ENCODE data around the gene RAB37. TPM values are rescaled to one million over a fixed set of nuclear protein-coding genes. Genes with fewer than 3 reads are reported as not detected.

Gene RAB37
- total RNA-seq, 1 donor from 2014 or later: 7.5 TPM

DNA sequence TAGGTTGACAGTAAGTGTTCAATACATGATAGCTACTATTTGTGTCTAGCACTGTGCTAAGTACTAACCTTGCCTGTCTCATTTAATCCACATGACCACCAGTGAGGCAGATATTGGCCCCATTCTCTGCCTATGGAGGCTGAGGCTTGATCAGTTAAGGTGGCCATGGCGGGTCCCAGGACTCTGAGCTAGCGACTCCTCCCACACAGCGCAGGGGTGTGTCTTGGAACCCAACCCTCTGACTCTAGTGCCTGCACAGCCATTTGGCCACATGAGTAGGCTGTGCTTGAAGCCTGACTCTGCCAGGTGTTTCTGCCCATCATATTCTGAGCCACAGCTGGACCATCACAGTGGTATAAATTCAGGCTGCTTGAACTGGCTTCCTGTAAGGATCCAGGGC is 17.8 kb downstream of the RAB37 start:
- no peak overlapping the region for H3K4me3 Mint-ChIP-seq
- intact Hi-C loops (cut with micrococcal nuclease): no loop called here
- H3K36me3 Mint-ChIP-seq (ENCODE audit: low read depth): peaks cover 33% of the 10 kb centered on the region
- peak overlapping the region; percentile 15 for H3K27ac Mint-ChIP-seq
- H3K4me1 Mint-ChIP-seq: peaks cover 80% of the 10 kb centered on the region
- no peak for DNase-seq
- no peaks in the 10 kb centered on the region for H3K27me3 Mint-ChIP-seq
- H3K9me3 Mint-ChIP-seq: no peaks in the 10 kb centered on the region

DNA sequence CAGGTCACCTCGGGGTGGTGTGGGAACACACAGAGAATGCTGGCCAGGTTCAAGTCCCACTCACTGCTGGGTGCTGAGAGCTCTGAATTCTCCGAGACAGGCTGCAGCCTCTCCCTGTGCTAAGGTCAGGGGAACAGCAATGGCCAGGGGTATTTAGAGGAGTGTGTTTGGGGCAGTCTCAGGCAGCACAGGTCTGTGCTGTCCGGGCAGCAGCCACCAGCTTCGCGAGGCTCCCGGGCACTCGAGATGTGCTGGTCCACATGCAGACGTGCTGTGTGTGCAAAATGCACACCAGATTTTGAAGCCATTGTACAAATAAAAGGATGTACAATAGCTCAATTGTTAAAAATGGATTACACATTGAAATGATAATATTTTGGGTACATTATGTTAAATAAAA is 18.5 kb downstream of the RAB37 start:
- DNase-seq: no peak
- Mint-ChIP-seq H3K4me3 (no peak overlapping the region), H3K4me1 (peaks cover 79% of the 10 kb centered on the region), H3K27me3 (no peaks in the 10 kb centered on the region), H3K36me3 (ENCODE audit: low read depth) (peaks cover 28% of the 10 kb centered on the region), H3K27ac (peak overlapping the region; percentile 25), H3K9me3 (no peaks in the 10 kb centered on the region)
- intact Hi-C loops (cut with micrococcal nuclease): no loop called here

DNA sequence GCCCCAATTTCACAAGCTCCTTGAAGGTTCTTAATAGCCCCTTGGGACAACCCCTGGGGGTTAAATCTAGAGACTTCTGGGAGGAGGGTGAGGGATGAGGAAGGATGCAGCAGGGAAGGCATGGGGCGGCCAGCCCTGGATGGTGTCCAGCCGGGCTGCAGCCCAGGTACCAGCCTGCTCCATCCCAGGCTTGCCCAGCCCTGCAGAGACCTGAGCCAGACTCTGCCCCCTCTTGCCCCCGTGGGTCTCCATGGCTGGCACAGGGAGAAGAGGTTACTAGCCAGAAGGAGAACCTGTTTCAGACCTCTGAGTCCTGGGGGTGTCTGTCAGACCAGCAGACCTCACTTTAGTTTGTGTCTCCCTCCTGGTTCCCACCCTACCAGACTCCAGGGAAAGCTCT is 19.8 kb downstream of the RAB37 start:
- H3K4me1 Mint-ChIP-seq: peaks cover 71% of the 10 kb centered on the region
- H3K9me3 Mint-ChIP-seq: no peaks in the 10 kb centered on the region
- DNase-seq: no peak
- H3K27me3 Mint-ChIP-seq: no peaks in the 10 kb centered on the region
- intact Hi-C loops (cut with micrococcal nuclease): no loop called here
- H3K36me3 Mint-ChIP-seq (ENCODE audit: low read depth): peaks cover 16% of the 10 kb centered on the region
- peak overlapping the region; percentile 68 for H3K27ac Mint-ChIP-seq
- H3K4me3 Mint-ChIP-seq: no peak overlapping the region

DNA sequence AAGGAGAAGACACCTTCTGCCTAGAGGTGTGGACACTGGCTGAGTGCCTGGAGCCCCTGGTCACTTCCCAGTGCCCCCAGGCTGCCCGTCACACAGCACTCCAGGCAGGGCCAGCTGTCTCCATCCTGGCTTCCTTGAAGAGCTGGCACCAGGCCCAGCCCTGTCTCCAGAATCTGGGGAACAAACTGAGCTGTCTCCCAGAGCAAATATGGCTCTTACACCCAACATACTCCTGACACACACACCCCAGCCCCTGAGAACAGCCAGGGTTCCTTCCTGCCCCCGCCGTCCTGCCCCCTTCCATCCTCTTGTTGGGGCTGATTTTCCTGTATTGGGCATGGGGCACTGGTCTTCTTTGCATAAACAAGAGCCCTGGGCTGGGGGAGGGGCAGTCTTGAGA is 20.4 kb downstream of the RAB37 start:
- Mint-ChIP-seq H3K36me3 (ENCODE audit: low read depth) (peaks cover 12% of the 10 kb centered on the region), H3K9me3 (no peaks in the 10 kb centered on the region), H3K27ac (peak overlapping the region; percentile 78), H3K27me3 (no peaks in the 10 kb centered on the region), H3K4me1 (peaks cover 66% of the 10 kb centered on the region), H3K4me3 (peak overlapping the region; percentile 74)
- no peak for DNase-seq
- intact Hi-C loops (cut with micrococcal nuclease): no loop called here

DNA sequence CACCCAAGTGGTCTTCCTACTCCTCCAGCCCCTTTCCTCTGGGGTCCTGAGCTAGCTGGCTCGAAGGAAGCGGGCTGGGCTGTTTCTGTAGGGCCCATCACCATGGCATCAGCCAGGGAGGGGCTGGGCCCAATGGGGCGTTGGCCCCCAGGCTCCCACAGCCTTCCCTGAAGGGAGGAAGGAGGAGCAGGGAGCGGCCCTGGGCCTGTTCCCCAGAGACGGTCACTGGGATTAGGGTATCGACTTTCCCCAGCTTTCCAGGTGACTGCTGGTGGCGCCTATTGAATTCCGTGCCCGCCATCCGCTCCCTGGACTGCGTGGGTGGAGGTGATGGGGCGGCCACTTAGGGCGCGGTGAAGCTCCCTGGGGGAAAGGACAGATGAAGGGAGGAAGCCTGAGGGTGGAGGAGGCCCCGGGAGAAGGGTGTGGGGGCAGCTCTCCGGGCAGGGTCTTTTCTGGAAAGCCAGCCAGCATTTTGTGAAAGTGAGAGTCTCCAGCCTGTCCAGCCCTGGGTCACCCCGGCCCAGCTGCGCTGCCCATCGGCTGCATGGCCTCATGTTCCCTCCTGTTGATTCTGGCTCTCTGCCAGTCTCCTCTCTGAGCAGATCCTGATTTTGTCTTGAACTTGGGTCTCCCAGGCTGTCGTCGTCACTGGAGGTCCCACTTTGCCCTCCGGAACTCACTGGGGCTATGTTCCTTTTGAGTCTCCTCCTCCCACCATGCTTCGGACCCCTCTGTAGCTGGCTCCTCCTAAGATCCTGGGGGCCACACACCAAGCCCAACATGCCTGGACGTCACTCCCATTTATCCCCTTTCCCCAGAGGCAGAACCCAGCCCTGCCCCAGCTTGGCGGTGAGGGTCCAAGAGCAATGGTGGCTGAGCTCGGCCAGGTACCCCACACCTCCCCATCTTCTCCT is 21.1 kb downstream of the RAB37 start:
- Mint-ChIP-seq H3K27me3 (no peaks in the 10 kb centered on the region), H3K4me1 (peaks cover 63% of the 10 kb centered on the region), H3K9me3 (no peaks in the 10 kb centered on the region), H3K36me3 (ENCODE audit: low read depth) (peaks cover 5% of the 10 kb centered on the region), H3K4me3 (peak overlapping the region; percentile 74), H3K27ac (peak overlapping the region; percentile 78)
- intact Hi-C loops (cut with micrococcal nuclease): loop anchor here (2.0 kb wide), 1 partner anchor 15 kb away; no protein-coding TSS in a partner anchor
- DNase-seq: no peak

DNA sequence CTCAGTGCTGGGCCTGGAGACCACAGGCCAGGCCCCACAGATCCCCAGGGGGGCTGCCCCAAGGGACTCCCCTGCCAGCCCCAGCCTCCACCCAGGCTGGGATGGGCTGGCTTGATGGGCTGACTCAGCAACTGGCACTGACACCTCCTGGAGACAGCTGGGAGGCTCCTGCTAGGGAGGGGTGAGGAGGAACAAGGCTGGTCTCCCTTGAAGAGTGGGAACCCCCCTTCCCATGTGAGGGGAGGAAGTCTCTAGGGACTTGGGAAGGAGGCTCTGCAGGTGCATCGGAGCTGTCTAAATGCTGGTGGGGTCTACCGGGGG is 21.8 kb downstream of the RAB37 start:
- peak overlapping the region; percentile 74 for H3K4me3 Mint-ChIP-seq
- peak; percentile 72 for DNase-seq
- H3K4me1 Mint-ChIP-seq: peaks cover 57% of the 10 kb centered on the region

DNA sequence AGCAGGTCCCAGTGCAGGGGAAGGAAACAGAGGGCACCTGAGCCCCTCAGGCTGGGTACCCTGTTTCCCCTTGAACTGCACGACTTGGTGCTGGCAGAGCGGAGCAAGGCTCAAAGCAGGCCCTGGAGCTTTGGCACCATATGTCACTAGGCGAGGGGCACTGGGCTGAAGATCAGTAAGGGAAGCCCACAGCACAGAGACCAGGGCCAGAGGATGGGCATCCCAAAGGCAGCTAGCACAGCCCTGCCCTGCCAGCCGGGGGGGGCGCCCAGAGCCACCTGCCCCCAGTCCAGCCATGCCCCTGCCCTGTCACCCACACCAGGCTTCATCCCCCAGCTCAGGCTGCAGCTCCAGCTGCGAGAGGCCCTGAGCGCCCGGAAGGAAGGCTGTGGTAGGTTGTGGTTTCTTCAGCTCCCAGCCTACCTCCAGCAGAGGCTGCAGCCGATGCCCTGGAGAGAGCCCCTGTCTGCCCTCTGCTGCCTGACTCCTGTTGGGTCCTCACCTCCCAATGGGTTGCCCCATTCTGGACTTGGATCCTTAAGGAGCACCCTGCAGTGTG is 22.3 kb downstream of the RAB37 start:
- H3K4me3 Mint-ChIP-seq: peak overlapping the region; percentile 74
- H3K4me1 Mint-ChIP-seq: peaks cover 55% of the 10 kb centered on the region

More for the DNA sequence above, 21.8 kb downstream of the RAB37 start:
- no peaks in the 10 kb centered on the region for H3K9me3 Mint-ChIP-seq
- H3K27ac Mint-ChIP-seq: peak overlapping the region; percentile 78
- H3K27me3 Mint-ChIP-seq: no peaks in the 10 kb centered on the region
- intact Hi-C loops (cut with micrococcal nuclease): loop anchor here (1.0 to 2.0 kb wide), 2 partner anchors 8 to 16 kb away; no protein-coding TSS in a partner anchor
- peaks cover 4% of the 10 kb centered on the region for H3K36me3 Mint-ChIP-seq (ENCODE audit: low read depth)

DNA sequence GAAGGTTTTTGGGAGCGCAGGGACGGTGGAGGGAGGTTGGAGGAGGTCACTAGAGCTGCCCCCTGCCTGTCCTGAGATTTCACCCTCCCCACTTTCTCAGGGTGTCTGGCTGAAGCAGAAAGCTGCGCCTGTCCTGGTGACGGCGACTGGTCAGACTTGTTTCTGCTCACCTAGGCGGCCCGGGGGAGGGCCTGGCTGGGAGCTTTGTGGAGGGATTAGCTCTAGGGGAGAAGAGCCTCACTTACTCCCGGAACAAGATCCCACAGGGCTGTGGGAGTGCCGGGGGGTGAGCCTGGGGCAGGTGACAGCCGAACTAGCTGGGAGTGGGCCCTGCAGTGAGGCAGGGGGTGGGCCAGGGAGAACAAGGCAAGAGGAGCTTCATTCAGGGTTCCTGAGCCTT is 22.9 kb downstream of the RAB37 start:
- peaks cover under 1% of the 10 kb centered on the region for H3K36me3 Mint-ChIP-seq (ENCODE audit: low read depth)
- intact Hi-C loops (cut with micrococcal nuclease): loop anchor here (1.0 to 2.0 kb wide), 2 partner anchors 9 to 17 kb away; no protein-coding TSS in a partner anchor
- H3K27me3 Mint-ChIP-seq: no peaks in the 10 kb centered on the region
- H3K4me1 Mint-ChIP-seq: peaks cover 52% of the 10 kb centered on the region
- H3K27ac Mint-ChIP-seq: peak overlapping the region; percentile 78
- peak overlapping the region; percentile 74 for H3K4me3 Mint-ChIP-seq
- DNase-seq: no peak
- no peaks in the 10 kb centered on the region for H3K9me3 Mint-ChIP-seq

More for the DNA sequence above, 22.3 kb downstream of the RAB37 start:
- H3K9me3 Mint-ChIP-seq: no peaks in the 10 kb centered on the region
- H3K27me3 Mint-ChIP-seq: no peaks in the 10 kb centered on the region
- H3K36me3 Mint-ChIP-seq (ENCODE audit: low read depth): peaks cover 4% of the 10 kb centered on the region
- peak; percentile 89 for DNase-seq
- H3K27ac Mint-ChIP-seq: peak overlapping the region; percentile 78
- intact Hi-C loops (cut with micrococcal nuclease): loop anchor here (1.0 to 2.0 kb wide), 2 partner anchors 8 to 17 kb away; no protein-coding TSS in a partner anchor

DNA sequence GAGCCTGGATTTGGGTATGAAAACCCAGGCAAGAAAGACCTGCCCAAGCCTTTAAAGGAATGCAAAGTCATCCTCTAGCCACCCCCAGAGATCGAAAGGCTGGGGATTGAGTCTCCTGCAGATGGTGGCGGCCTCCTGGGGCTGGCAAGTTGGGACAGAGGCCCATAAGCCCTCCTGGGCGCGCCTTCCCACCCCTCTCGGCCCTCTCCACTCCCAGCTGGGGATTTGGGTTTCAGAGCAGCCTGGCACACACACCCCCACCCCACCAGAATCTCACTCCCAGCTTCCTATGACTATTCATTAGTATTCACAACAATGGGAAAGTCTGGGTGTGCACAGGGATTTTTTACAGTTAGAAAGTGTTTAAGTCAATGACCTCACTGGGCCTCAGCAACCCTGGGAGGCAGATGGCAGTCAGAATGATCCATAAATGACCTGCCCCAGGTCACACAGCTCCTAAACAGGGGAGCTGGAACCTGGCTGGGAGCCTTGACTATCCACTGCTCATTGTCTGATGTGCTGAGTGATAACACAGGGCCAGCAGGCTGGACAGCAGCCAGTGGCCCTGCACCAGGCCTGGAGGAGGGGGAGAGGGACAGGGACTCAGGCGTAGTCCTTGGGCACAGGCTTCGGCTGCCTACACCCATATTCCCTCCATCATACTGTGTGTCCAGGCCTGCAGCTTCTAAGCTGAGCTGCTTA is 23.5 kb downstream of the RAB37 start:
- H3K27ac Mint-ChIP-seq: peak overlapping the region; percentile 48
- peaks cover 47% of the 10 kb centered on the region for H3K4me1 Mint-ChIP-seq
- intact Hi-C loops (cut with micrococcal nuclease): no loop called here
- no peak overlapping the region for H3K4me3 Mint-ChIP-seq
- no peak for DNase-seq
- H3K9me3 Mint-ChIP-seq: no peaks in the 10 kb centered on the region
- H3K36me3 Mint-ChIP-seq (ENCODE audit: low read depth): peaks cover 2% of the 10 kb centered on the region
- H3K27me3 Mint-ChIP-seq: no peaks in the 10 kb centered on the region

DNA sequence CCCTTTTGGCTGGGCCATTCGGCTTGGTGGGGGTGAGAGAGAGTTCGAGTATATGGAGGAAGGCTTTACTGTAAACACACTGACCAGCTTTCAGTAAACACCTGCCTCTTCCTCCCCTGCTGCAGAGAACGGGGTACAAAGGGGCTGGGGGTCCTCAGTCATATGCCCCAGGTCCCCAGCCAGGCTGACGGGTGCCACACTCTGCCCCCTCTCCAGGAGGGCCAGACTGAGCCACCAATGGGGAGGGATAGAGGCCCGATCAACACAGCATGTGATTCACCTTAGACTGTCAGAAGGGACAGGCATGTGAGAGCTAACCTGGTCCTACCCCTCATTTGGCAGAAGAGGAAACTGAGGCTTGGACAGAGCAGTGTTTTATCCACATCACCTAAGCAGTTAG is 24.4 kb downstream of the RAB37 start:
- Mint-ChIP-seq H3K27me3 (no peaks in the 10 kb centered on the region), H3K27ac (no peak overlapping the region), H3K9me3 (no peaks in the 10 kb centered on the region), H3K36me3 (ENCODE audit: low read depth) (peaks cover 4% of the 10 kb centered on the region), H3K4me1 (peaks cover 46% of the 10 kb centered on the region), H3K4me3 (no peak overlapping the region)
- DNase-seq: no peak
- intact Hi-C loops (cut with micrococcal nuclease): no loop called here

DNA sequence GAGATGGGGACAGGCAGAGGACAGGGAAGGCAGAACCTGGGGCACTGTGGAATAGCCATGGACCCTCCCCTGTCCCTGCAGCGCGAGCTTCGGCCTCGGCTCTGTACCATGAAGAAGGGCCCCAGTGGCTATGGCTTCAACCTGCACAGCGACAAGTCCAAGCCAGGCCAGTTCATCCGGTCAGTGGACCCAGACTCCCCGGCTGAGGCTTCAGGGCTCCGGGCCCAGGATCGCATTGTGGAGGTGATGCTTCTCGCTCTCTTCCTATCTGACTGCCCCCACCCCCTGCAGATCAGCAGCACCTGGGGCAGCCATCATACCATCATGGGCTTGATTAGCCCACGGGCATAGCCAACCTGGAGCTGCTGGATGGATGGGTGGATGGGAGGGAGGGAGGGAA is 24.9 kb downstream of the RAB37 start:
- H3K9me3 Mint-ChIP-seq: no peaks in the 10 kb centered on the region
- no peak for DNase-seq
- H3K27ac Mint-ChIP-seq: no peak overlapping the region
- peaks cover 7% of the 10 kb centered on the region for H3K36me3 Mint-ChIP-seq (ENCODE audit: low read depth)
- H3K27me3 Mint-ChIP-seq: no peaks in the 10 kb centered on the region
- peaks cover 43% of the 10 kb centered on the region for H3K4me1 Mint-ChIP-seq
- intact Hi-C loops (cut with micrococcal nuclease): no loop called here
- no peak overlapping the region for H3K4me3 Mint-ChIP-seq

DNA sequence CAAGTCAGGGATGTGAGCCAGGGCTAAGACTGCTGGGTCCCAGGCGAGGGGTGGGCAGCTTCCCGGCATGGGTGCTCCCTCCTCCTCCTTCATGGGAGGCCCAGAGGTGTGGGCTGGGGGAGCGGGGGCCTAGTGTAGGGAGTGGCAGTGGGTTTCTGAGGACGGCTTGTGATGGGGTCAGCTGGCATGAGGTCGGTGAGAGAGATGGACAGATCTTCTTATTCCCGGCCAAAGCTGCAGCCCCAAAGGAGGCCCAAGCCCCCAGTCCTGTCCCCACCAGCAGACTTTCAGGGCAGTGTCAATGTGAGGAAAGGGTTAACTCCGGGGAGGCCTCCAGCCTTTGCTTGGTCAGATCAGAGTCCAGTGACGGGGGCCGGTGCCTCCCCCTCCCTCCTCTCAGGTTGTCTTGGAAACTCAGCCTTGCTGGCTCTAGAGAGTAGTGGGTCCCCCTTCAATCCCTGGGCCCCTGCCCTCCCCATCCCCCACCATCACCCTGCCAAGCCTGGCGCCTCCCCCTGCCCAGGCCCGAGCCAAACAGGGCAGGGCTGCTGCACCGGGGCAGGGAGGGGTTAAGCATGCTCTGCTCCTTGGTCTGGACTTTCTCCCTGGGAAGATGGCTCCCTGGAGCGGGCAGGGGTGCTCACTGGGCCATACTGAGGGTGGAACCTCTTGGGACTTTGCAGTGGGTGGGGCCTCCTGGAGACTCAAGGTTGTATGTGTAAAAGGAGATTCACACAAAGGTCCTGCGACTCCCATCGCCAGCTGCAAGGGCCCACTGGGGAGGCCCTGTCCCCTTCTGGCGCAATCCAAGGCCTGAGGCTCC is 26.7 kb downstream of the RAB37 start:
- Mint-ChIP-seq H3K4me3 (no peak overlapping the region), H3K36me3 (ENCODE audit: low read depth) (peaks cover 15% of the 10 kb centered on the region), H3K27me3 (no peaks in the 10 kb centered on the region), H3K27ac (no peak overlapping the region), H3K9me3 (no peaks in the 10 kb centered on the region), H3K4me1 (peaks cover 30% of the 10 kb centered on the region)
- no peak for DNase-seq
- intact Hi-C loops (cut with micrococcal nuclease): no loop called here

DNA sequence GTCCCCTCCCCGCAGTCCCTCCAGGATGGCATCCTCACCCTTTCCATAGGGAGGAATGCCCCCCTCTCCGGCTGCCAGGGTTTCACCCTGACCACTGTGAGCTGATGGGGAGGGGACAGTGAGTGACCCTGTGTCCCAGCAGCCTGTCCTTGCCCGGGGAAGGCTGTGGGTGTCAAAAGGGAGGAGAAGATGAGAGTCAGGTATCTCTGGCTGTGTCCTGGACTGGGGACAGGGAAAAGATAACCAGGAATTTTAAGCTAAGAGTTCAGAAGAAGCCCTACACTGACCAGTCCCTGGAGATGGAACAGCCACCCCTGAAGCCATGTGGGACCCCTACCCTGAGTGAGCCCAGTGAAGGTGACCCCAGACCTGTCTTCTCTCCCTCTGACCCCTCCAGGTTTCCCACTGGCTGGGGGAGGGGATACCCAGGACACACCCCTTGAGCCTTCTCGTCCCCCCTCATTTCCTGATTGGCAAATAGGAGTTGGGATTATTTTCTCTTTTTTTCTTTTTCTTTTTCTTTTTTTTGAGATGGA is 27.8 kb downstream of the RAB37 start:
- H3K4me1 Mint-ChIP-seq: peaks cover 20% of the 10 kb centered on the region
- no peaks in the 10 kb centered on the region for H3K9me3 Mint-ChIP-seq
- no peaks in the 10 kb centered on the region for H3K27me3 Mint-ChIP-seq
- H3K36me3 Mint-ChIP-seq (ENCODE audit: low read depth): peaks cover 18% of the 10 kb centered on the region
- DNase-seq: no peak
- intact Hi-C loops (cut with micrococcal nuclease): no loop called here
- no peak overlapping the region for H3K4me3 Mint-ChIP-seq
- peak overlapping the region; percentile 29 for H3K27ac Mint-ChIP-seq

Data from activated CD4-positive, alpha-beta T cell treated with anti-CD3 and anti-CD28 coated beads, Interleukin-2, amount 10 ng/mL, durations not matched to agents 24 days and 14 days (primary cell).